SU-DHL-6 (cell line): ENCODE measurements around the gene SEMA4D.

Source experiments
- EZH2phosphoT487 ChIP-seq: fragments of 200-600 bp; sonication (generic), shearing (Covaris generic); conservative IDR thresholded peaks from 2 replicates; pipeline ENCODE4 v1.6.1; 2018; ENCODE audit warnings: mild to moderate bottlenecking, antibody characterized with exemption, low read length, moderate library complexity, mixed read lengths
- TF ChIP-seq, protein P1 (sequence below): fragments of 200-600 bp; sonication (generic); IDR thresholded peaks from one replicate; pipeline ENCODE4 v1.5.1; 2017; ENCODE audit warnings: antibody characterized with exemption, mild to moderate bottlenecking, low read length, moderate library complexity; ENCODE audit not compliant: insufficient read depth, poor library complexity, severe bottlenecking

DNA sequence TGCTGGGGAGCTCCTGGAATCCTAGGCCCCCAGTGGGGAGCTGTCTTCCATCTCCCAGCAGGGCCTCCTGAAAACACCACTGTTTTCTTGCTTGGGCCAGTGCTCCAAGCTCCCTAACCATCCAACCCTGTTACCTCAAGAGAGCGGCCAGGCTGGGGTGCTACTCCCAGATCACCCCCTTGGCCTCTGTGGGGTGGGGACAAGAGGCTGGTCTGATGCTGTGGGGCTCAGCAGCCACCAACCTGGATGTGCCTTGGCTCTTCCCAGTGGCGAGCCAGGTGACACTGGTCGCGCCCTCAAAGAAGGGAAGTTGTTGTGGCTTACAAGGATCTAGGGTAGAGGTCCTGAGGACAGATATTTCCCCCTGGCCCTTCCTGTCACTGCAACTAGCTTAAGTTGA lies 130.6 kb downstream of the SEMA4D start:
- TF ChIP-seq, protein P1, sequence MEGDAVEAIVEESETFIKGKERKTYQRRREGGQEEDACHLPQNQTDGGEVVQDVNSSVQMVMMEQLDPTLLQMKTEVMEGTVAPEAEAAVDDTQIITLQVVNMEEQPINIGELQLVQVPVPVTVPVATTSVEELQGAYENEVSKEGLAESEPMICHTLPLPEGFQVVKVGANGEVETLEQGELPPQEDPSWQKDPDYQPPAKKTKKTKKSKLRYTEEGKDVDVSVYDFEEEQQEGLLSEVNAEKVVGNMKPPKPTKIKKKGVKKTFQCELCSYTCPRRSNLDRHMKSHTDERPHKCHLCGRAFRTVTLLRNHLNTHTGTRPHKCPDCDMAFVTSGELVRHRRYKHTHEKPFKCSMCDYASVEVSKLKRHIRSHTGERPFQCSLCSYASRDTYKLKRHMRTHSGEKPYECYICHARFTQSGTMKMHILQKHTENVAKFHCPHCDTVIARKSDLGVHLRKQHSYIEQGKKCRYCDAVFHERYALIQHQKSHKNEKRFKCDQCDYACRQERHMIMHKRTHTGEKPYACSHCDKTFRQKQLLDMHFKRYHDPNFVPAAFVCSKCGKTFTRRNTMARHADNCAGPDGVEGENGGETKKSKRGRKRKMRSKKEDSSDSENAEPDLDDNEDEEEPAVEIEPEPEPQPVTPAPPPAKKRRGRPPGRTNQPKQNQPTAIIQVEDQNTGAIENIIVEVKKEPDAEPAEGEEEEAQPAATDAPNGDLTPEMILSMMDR, result no peak
- no peak for TF ChIP-seq EZH2phosphoT487
